Renal cortex interstitium (tissue), 11 donors: Measurements from ENCODE around the gene E2F3. TPM values are rescaled to one million over a fixed set of nuclear protein-coding genes. Genes with fewer than 3 reads are reported as not detected.

ENCODE experiments used
- DNase-seq, 11 donors: peaks; one replicate each; pipeline ENCODE4 v3.0.0-alpha.2; 2013; ENCODE audit warnings: low read depth in 9 of 11, low spot score in 4 of 11; ENCODE audit errors: extremely low read depth in 1 of 11
- polyA plus RNA-seq, 3 donors: library from polyadenylated mRNA; unstranded; fragments of 120-200 nt; gene quantifications; one replicate each; pipeline ENCODE4 v1.2.1, GENCODE V29; 2013; ENCODE audit not compliant: insufficient read length in 3 of 3

The E2F3 gene
- polyA plus RNA-seq, 3 donors, result 19.3 to 22.2 (median 19.3) TPM

DNA sequence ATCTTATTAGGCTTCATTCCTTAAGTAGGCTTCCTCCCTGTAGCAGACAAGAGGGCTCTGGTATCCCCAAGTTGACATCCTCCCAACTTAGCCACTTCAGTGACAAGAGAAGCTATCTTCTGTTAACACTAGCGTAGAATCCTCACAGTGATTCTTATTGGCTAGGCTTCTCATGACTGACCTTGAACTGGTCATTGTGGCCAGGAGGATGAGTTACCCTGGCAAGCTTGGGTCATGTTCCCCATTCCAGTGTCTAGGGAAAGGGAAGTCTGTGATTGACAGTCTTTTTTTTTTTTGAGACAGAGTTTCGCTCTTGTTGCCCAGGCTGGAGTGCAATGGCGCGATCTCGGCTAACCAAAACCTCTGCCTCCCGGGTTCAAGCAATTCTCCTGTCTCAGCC lies 139.7 kb downstream of the E2F3 start:
- no peak for DNase-seq

DNA sequence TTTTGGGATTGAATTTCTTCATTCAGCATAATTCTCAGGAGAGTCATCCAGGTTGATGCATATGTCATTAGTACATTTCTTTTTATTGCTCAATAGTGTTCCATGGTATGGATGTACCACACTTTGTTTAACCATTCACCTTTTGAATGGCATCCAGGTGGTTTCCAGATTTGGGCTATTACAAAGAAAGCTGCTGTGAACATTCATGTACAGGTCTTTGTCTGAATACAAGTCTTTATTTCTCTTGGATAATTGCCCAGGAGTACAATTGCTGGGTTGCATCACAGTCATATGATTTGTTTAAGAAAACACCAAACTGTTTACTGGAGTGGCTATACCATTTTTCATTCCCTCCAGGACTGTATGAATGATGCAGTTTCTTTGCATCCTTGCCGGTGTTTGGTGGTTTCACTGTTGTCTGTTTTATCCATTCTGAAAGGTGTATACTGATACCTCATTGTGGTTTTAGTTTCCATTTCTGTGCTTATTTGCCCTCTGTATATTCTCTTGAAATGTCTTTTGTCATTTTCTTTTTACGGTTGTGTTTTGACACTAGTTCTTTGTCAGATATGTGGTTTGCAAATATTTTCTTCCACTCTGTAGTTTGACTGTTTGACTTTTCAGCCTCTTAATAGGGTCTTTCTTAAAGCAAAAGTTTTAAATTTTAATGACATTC lies 141.4 kb downstream of the E2F3 start:
- no peak for DNase-seq

Other genes starting within 250 kb of the E2F3 start
- 10 to 100 TPM; 21.6 to 29.6 (median 25.0) TPM for gene MBOAT1, start 189.4 kb upstream of the E2F3 start, polyA plus RNA-seq
- gene CDKAL1, start 132.6 kb downstream of the E2F3 start, polyA plus RNA-seq, result 10 to 100 TPM; 18.2 to 20.5 (median 20.5) TPM